ENCODE data around the gene PNKD. TPM values are rescaled to one million over a fixed set of nuclear protein-coding genes. Genes with fewer than 3 reads are reported as not detected.

PNKD gene
- total and polyA plus RNA-seq, 2 of the 8 experiments (the other 6 are each of a cell fraction or from before 2014, with no cell fraction given): 43.9 to 65.4 TPM

GRCh38 chr2:218223046-218223445 is 47.3 kb upstream of the PNKD start:
- peaks cover 5% of the 10 kb centered on the region; the same call in 1 of the 2 replicates for H3K79me1 ChIP-seq (ENCODE audit: low read depth, low read length)
- no peak overlapping the region for H3K9ac ChIP-seq (replicated peaks in 1 of 4; ENCODE audit: extremely low read depth in 1 of 4, low read depth in 3 of 4, low read length in 3 of 4)
- POLR2A ChIA-PET (ENCODE audit: partially characterized antibody): interaction anchor here (0.8 to 1.6 kb wide), 3 partner anchors 8 to 41 kb away, joined by 3 to 4 read pairs (median 3); no protein-coding TSS in a partner anchor
- H4K5ac ChIP-seq (ENCODE audit: insufficient read length, low read depth, low read length): no peak overlapping the region
- H3K27ac ChIP-seq (ENCODE audit: low read depth, low read length): no peak overlapping the region
- no peak overlapping the region for H3K56ac ChIP-seq (replicated peaks; ENCODE audit: insufficient read length, low read depth, low read length)
- no peak overlapping the region for H2BK15ac ChIP-seq (ENCODE audit: low read length)
- H3K14ac ChIP-seq (ENCODE audit: insufficient read length): no peak overlapping the region
- peaks cover 2% of the 10 kb centered on the region; the same call in 1 of the 2 replicates for H3K23me2 ChIP-seq (ENCODE audit: low read depth, low read length)
- peaks cover 36 to 76% of the 10 kb centered on the region in 2 experiments for H3K79me2 ChIP-seq (ENCODE audit: control insufficient read depth in 1 of 2, insufficient read depth in 2 of 2, low read length in 2 of 2)
- no peak overlapping the region for H4K8ac ChIP-seq (ENCODE audit: extremely low read depth, insufficient read depth, low read length)
- DNase-seq (ENCODE audit: low read depth in 1 of 2, low spot score in 2 of 2): no peak
- 91% methylated on average over 5 of the region's 5 CpGs; no CpG with 5 or more reads in 1 of the 2 experiments for WGBS, 2 experiments (ENCODE audit: extremely low coverage in 1 of 2, insufficient coverage in 1 of 2, insufficient read length in 1 of 2, insufficient replicate concordance in 2 of 2, low coverage in 1 of 2, low lambda C conversion rate in 2 of 2, missing lambda C conversion rate in 1 of 2)
- no peak overlapping the region for H3K18ac ChIP-seq (ENCODE audit: extremely low read depth, low read length)
- no peak overlapping the region for H2BK12ac ChIP-seq (ENCODE audit: low read depth, low read length)
- no peak overlapping the region for H3K4ac ChIP-seq (replicated peaks; ENCODE audit: insufficient read length, low read depth, low read length)
- no peak overlapping the region for H2AK5ac ChIP-seq (ENCODE audit: low read depth, low read length)
- H3K9me3 ChIP-seq (ENCODE audit: insufficient read depth in 2 of 2, low read depth in 1 of 2, low read length in 1 of 2): no peaks in the 10 kb centered on the region
- no peak overlapping the region for H2BK120ac ChIP-seq (replicated peaks; ENCODE audit: low read depth, low read length)
- peaks cover 0 to 10% (median 2%) of the 10 kb centered on the region in 4 experiments; a peak in 3 of 7 replicates for H3K4me1 ChIP-seq (replicated peaks in 1 of 4; ENCODE audit: control insufficient read depth in 3 of 4, insufficient read depth in 4 of 4, low read length in 3 of 4)
- H3K23ac ChIP-seq (ENCODE audit: insufficient read length): no peak overlapping the region
- no peak overlapping the region for H3K4me3 ChIP-seq (ENCODE audit: extremely low read depth in 1 of 4, insufficient read depth in 2 of 4, low read depth in 3 of 4, low read length in 4 of 4)
- peaks cover 5 to 38% (median 17%) of the 10 kb centered on the region in 4 experiments; a peak in 7 of 8 replicates for H3K36me3 ChIP-seq (ENCODE audit: control insufficient read depth in 2 of 4, insufficient read depth in 4 of 4, low read length in 3 of 4)
- CTCF ChIA-PET (ENCODE audit: partially characterized antibody): interaction anchor here (1.2 to 1.7 kb wide), 2 partner anchors 11 to 42 kb away, joined by 3 read pairs; no protein-coding TSS in a partner anchor
- no peak for FAIRE-seq
- H2BK20ac ChIP-seq (ENCODE audit: low read length): no peak overlapping the region
- peaks cover 10 to 14% of the 10 kb centered on the region in 2 experiments for H4K20me1 ChIP-seq (replicated peaks in 1 of 2; ENCODE audit: control insufficient read depth in 1 of 2, insufficient read depth in 2 of 2, low read length in 2 of 2)
- H2BK5ac ChIP-seq (ENCODE audit: low read depth, low read length): no peak overlapping the region
- no peaks in the 10 kb centered on the region for H3K27me3 ChIP-seq (replicated peaks in 1 of 4; ENCODE audit: control insufficient read depth in 3 of 4, extremely low read depth in 1 of 4, insufficient read depth in 3 of 4, low read length in 3 of 4)
- no peak overlapping the region for H3K4me2 ChIP-seq (ENCODE audit: insufficient read depth in 1 of 2, low read depth in 2 of 2, low read length in 2 of 2)
- H4K91ac ChIP-seq (replicated peaks; ENCODE audit: insufficient read length, low read length): no peak overlapping the region
- H2AFZ ChIP-seq (ENCODE audit: low read length): no peak overlapping the region
- TF ChIP-seq ZNF274 (IDR thresholded peaks at IDR 0.05; ENCODE audit: borderline replicate concordance, extremely low read depth, low read length) (no peak), KDM4A (IDR thresholded peaks at IDR 0.05; ENCODE audit: low read depth, low read length, severe bottlenecking) (no peak), SP1 (IDR thresholded peaks at IDR 0.05; ENCODE audit: low read depth, low read length) (no peak), ATF2 (IDR thresholded peaks at IDR 0.05; ENCODE audit: low read length) (no peak)
